Heart right ventricle (tissue), 16 donors: ENCODE measurements around the gene CBFB. TPM values are rescaled to one million over a fixed set of nuclear protein-coding genes. Genes with fewer than 3 reads are reported as not detected.

Experiments
- ATAC-seq, 8 donors: fragments of 200-7000 bp; cut with Tn5 transposase; one replicate each; pipeline ENCODE4 v1.9.1; 2020; ENCODE audit warnings: mild to moderate bottlenecking in 8 of 8, moderate library complexity in 8 of 8, moderate number of reproducible peaks in 1 of 8
- DNase-seq, 2 donors: peaks; one replicate each; pipeline ENCODE4 v3.0.0-alpha.2; 2020
- H3K27ac ChIP-seq, 10 donors: fragments of 200-600 bp; sonication (generic) in 2 of 10; one replicate each; pipeline versions ENCODE4 v1.5.0 to v1.8.0; 2020 to 2022; ENCODE audit warnings: mild to moderate bottlenecking in 3 of 10
- H3K27me3 ChIP-seq, 7 donors: fragments of 200-600 bp; one replicate each; pipeline ENCODE4 v1.8.0; 2021 to 2022; ENCODE audit warnings: mild to moderate bottlenecking in 2 of 7
- H3K36me3 ChIP-seq, 9 donors: fragments of 200-600 bp; sonication (generic) in 1 of 9; one replicate each; pipeline versions ENCODE4 v1.5.0 to v1.8.0; 2020 to 2022; ENCODE audit warnings: mild to moderate bottlenecking in 2 of 9
- H3K4me1 ChIP-seq, 9 donors: fragments of 200-600 bp; sonication (generic) in 1 of 9; one replicate each; pipeline versions ENCODE4 v1.5.0 to v1.8.0; 2020 to 2022; ENCODE audit warnings: mild to moderate bottlenecking in 4 of 9
- H3K4me3 ChIP-seq, 10 donors: fragments of 200-600 bp; sonication (generic) in 2 of 10; one replicate each; pipeline versions ENCODE4 v1.5.0 to v1.8.0; 2020 to 2022; ENCODE audit warnings: mild to moderate bottlenecking in 7 of 10, moderate library complexity in 2 of 10
- H3K9me3 ChIP-seq, 11 donors: fragments of 200-600 bp in 10 of 11; sonication (generic) in 2 of 11; one replicate each; pipeline versions ENCODE4 v1.5.0 to v1.8.0; 2013 to 2022; ENCODE audit warnings: mild to moderate bottlenecking in 2 of 11, control low read depth in 1 of 11, moderate library complexity in 1 of 11
- CTCF ChIP-seq, 9 donors: fragments of 200-600 bp; sonication (generic) in 2 of 9; IDR thresholded peaks; one replicate each; pipeline versions ENCODE4 v1.5.0 to v1.8.0; 2021 to 2022; ENCODE audit warnings: antibody characterized with exemption in 9 of 9, mild to moderate bottlenecking in 5 of 9, moderate library complexity in 1 of 9
- WGBS, 2 donors: extraction: QIAGEN DNeasy Blood & Tissue Kit; methylation state at CpG; one replicate each; pipeline ENCODE4 v1.1.7; 2013; ENCODE audit warnings: inconsistent platforms in 1 of 2; 5-methylcytosine and 5-hydroxymethylcytosine counted together
- intact Hi-C, 10 donors: fragments of 100-400 bp; cut with DNase I; formaldehyde crosslinking; loops; one replicate each; pipeline versions ENCODE4 v1.11.1 to v1.14.2; 2022
- polyA plus RNA-seq, 2 donors: library from polyadenylated mRNA; stranded (reverse); fragments of 200-250 nt; gene quantifications; one replicate each; pipeline ENCODE4 v1.2.3, GENCODE V29; 2013
- total RNA-seq, 10 donors: library from RNA; stranded (reverse); fragmentation: NEBNext Ultra II Directional in 3 of 10; extraction: Animal tissue kit (Norgen Biotek cat#: 25700) in 3 of 10; gene quantifications; one replicate each; pipeline versions ENCODE4 v1.2.1 to v1.2.4, GENCODE V29; 2021 to 2023
- donor health status: Arrhythmogenic right ventricular cardiomyopathy.
- donor health status: ischemic (EF 13 %, LVEDD 7.1; RV severe dilation, severe dysfunction).
- donor health status: healthy with polysubstance abuse.
- donor health status: DM: no; HTN: yes; CAD: no.
- donor health status: DM: no; HTN: no; CAD: no.
- donor health status: ischemic (EF 25% LVEDD 6.9; RV normal size, moderate dysfunction).
- donor health status: ischemic (EF 25% LVEDD 5.7; RV mildly dilated, moderate dysfunction).
- donor health status: healthy.
- donor health status: DM: yes; HTN: yes; CAD: no.
- donor health status: Ischemic cardiomyopathy.
- donor health status: ischemic (EF 35%, LVEDD 5.7; RV mildly dilated, moderate dysfunction).
- donor health status: nonischemic (EF 11% LVEDD 7.7; RV severe dilation, severe dysfunction).
- donor health status: DM: yes; HTN: yes; CAD: no.
- donor health status: PGD.
- donor health status: ischemic (EF 29% LVEDD 5.4; RV normal size, mild dysfunction).
- donor health status: nonischemic (EF 23%, LVEDD 6.1; RV moderate dilation, normal function).

CBFB gene
- total and polyA plus RNA-seq, 12 donors = 17.6 to 36.4 (median 29.0) TPM

- 94 to 95% methylated on average over 2 of the region's 2 CpGs for WGBS, 2 donors
- H3K4me1 ChIP-seq = peaks cover 0 to 7% (median 0%) of the 10 kb centered on the region in 9 donors
- peaks cover 0 to 97% (median 56%) of the 10 kb centered on the region in 9 donors for H3K36me3 ChIP-seq
- ATAC-seq (no peak), DNase-seq (no peak)
- TF ChIP-seq CTCF (IDR thresholded peaks at IDR 0.05) = no peak
- no peak overlapping the region for H3K4me3 ChIP-seq
- H3K27ac ChIP-seq = no peak overlapping the region
- intact Hi-C loops = no loop called here
- no peaks in the 10 kb centered on the region for H3K9me3 ChIP-seq
- H3K27me3 ChIP-seq = peaks cover 0 to 9% (median 0%) of the 10 kb centered on the region in 7 donors
These were observed 116.0 kb downstream of the CBFB start for GRCh38 chr16:67144943-67145342.

GRCh38 chr16:67145746-67146145 lies 116.8 kb downstream of the CBFB start:
- Histone ChIP-seq H3K27ac (no peak overlapping the region), H3K4me1 (peaks cover 0 to 15% (median 3%) of the 10 kb centered on the region in 9 donors), H3K36me3 (peaks cover 0 to 89% (median 48%) of the 10 kb centered on the region in 9 donors), H3K9me3 (no peaks in the 10 kb centered on the region), H3K4me3 (no peak overlapping the region), H3K27me3 (peaks cover 0 to 17% (median 0%) of the 10 kb centered on the region in 7 donors)
- TF ChIP-seq CTCF (IDR thresholded peaks at IDR 0.05) = no peak
- 82 to 100% methylated on average over 2 of the region's 2 CpGs for WGBS, 2 donors
- DNase-seq (no peak), ATAC-seq (no peak)
- intact Hi-C loops = no loop called here

GRCh38 chr16:67146523-67147357 lies 117.8 kb downstream of the CBFB start:
- Histone ChIP-seq H3K36me3 (peaks cover 0 to 79% (median 41%) of the 10 kb centered on the region in 9 donors), H3K4me3 (no peak overlapping the region), H3K4me1 (peaks cover 2 to 22% (median 13%) of the 10 kb centered on the region in 9 donors), H3K27me3 (peaks cover 0 to 27% (median 0%) of the 10 kb centered on the region in 7 donors), H3K9me3 (no peaks in the 10 kb centered on the region), H3K27ac (no peak overlapping the region)
- no peak for TF ChIP-seq CTCF (IDR thresholded peaks at IDR 0.05)
- 79 to 86% methylated on average over 7 of the region's 7 CpGs for WGBS, 2 donors
- no peak for ATAC-seq
- intact Hi-C loops = no loop called here
- DNase-seq = no peak

GRCh38 chr16:67147437-67148140 lies 118.6 kb downstream of the CBFB start:
- no peak for TF ChIP-seq CTCF (IDR thresholded peaks at IDR 0.05)
- 96 to 98% methylated on average over 4 of the region's 4 CpGs for WGBS, 2 donors
- H3K27me3 ChIP-seq = peaks cover 0 to 30% (median 0%) of the 10 kb centered on the region in 7 donors
- DNase-seq (no peak), ATAC-seq (no peak)
- no peaks in the 10 kb centered on the region for H3K9me3 ChIP-seq
- H3K4me3 ChIP-seq = no peak overlapping the region
- intact Hi-C loops = no loop called here
- no peak overlapping the region for H3K27ac ChIP-seq
- H3K4me1 ChIP-seq = peaks cover 2 to 22% (median 13%) of the 10 kb centered on the region in 9 donors
- peaks cover 0 to 71% (median 34%) of the 10 kb centered on the region in 9 donors for H3K36me3 ChIP-seq
